DMS79 (cell line): ENCODE measurements around the gene MMP17.

Experiments used
- DNase-seq: peaks from one replicate; lab custom pipeline; 2025; lab: John Stamatoyannopoulos, UW

Gene MMP17

GRCh38 chr12:131827961-131828534, at the start of gene MMP17:
TSS of gene MMP17 (plus strand) at chr12:131828393. CDS start at chr12:131828495, 102 bp downstream.
- DNase-seq, result no peak

- no peak for DNase-seq
These were observed 49.2 kb upstream of the MMP17 start for GRCh38 chr12:131779027-131779426.

- no peak for DNase-seq
These were observed 46.1 kb upstream of the MMP17 start for GRCh38 chr12:131782061-131782460.

- no peak for DNase-seq
These were observed 44.2 kb upstream of the MMP17 start for GRCh38 chr12:131783915-131784541.

- DNase-seq, result no peak
These were observed 43.1 kb upstream of the MMP17 start for GRCh38 chr12:131784909-131785762.

GRCh38 chr12:131785763-131786330, 42.3 kb upstream of the MMP17 start:
- no peak for DNase-seq

- DNase-seq, result no peak
These were observed 41.9 kb upstream of the MMP17 start for GRCh38 chr12:131786331-131786730.

- no peak for DNase-seq
These were observed 41.0 kb upstream of the MMP17 start for GRCh38 chr12:131787143-131787660.

GRCh38 chr12:131788070-131788469, 40.1 kb upstream of the MMP17 start:
- DNase-seq, result no peak

- DNase-seq, result no peak
These were observed 38.6 kb upstream of the MMP17 start for GRCh38 chr12:131789638-131790037.

GRCh38 chr12:131793243-131794022, 34.8 kb upstream of the MMP17 start:
- no peak for DNase-seq

- no peak for DNase-seq
These were observed 34.1 kb upstream of the MMP17 start for GRCh38 chr12:131794061-131794460.

GRCh38 chr12:131794573-131794972, 33.6 kb upstream of the MMP17 start:
- no peak for DNase-seq

GRCh38 chr12:131795064-131795463, 33.1 kb upstream of the MMP17 start:
- DNase-seq, result no peak

GRCh38 chr12:131795690-131796410, 32.3 kb upstream of the MMP17 start:
- no peak for DNase-seq

GRCh38 chr12:131796411-131796736, 31.8 kb upstream of the MMP17 start:
- no peak for DNase-seq

GRCh38 chr12:131796754-131797587, 31.2 kb upstream of the MMP17 start:
- DNase-seq, result no peak

- DNase-seq, result no peak
These were observed 30.6 kb upstream of the MMP17 start for GRCh38 chr12:131797588-131797934.

- DNase-seq, result no peak
These were observed 29.0 kb upstream of the MMP17 start for GRCh38 chr12:131799195-131799594.

- no peak for DNase-seq
These were observed 28.2 kb upstream of the MMP17 start for GRCh38 chr12:131799828-131800593.
